MCF 10A (cell line): ENCODE measurements around the gene ZNF488. TPM values are rescaled to one million over a fixed set of nuclear protein-coding genes. Genes with fewer than 3 reads are reported as not detected.

Experiments
- BruUV-seq: library from RNA; stranded (reverse); fragments of 400-500 nt; replicated peaks from 2 replicates; lab custom pipeline; 2021; lab: Mats Ljungman, UMichigan
- CTCF ChIA-PET: fragments of 300-600 bp; sonication (Branson Sonifier 250); formaldehyde crosslinking; extraction: SDS; loops from one replicate; lab custom pipeline; 2021; ENCODE audit warnings: antibody characterized with exemption, inconsistent platforms; lab: Yijun Ruan, JAX
- POLR2A ChIA-PET: fragments of 300-600, 350-650 bp; sonication (Branson Sonifier 250); formaldehyde crosslinking; extraction: SDS; loops from one replicate; lab custom pipeline; 2020; ENCODE audit warnings: antibody characterized with exemption, inconsistent platforms; lab: Yijun Ruan, JAX
- DNase-seq: peaks from one replicate; pipeline ENCODE4 v3.0.0-alpha.2; 2018; ENCODE audit not compliant: unreplicated experiment
- H3K27ac Mint-ChIP-seq: one replicate; pipeline ENCODE4 v1.8.0; 2022; ENCODE audit warnings: mild to moderate bottlenecking, low read depth, mixed read lengths; ENCODE audit not compliant: unreplicated experiment
- H3K27me3 Mint-ChIP-seq: one replicate; pipeline ENCODE4 v1.8.0; 2022; ENCODE audit warnings: mixed read lengths; ENCODE audit not compliant: insufficient read depth, unreplicated experiment
- H3K36me3 Mint-ChIP-seq: one replicate; pipeline ENCODE4 v1.8.0; 2022; ENCODE audit warnings: mild to moderate bottlenecking, moderate library complexity, mixed read lengths; ENCODE audit not compliant: insufficient read depth, unreplicated experiment
- H3K4me1 Mint-ChIP-seq: one replicate; pipeline ENCODE4 v1.8.0; 2022; ENCODE audit warnings: mixed read lengths; ENCODE audit not compliant: insufficient read depth, unreplicated experiment
- H3K4me3 Mint-ChIP-seq: one replicate; pipeline ENCODE4 v1.8.0; 2022; ENCODE audit warnings: mild to moderate bottlenecking, moderate library complexity, mixed read lengths; ENCODE audit not compliant: unreplicated experiment
- H3K9me3 Mint-ChIP-seq: one replicate; pipeline ENCODE4 v1.8.0; 2022; ENCODE audit warnings: mixed read lengths; ENCODE audit not compliant: unreplicated experiment
- CTCF ChIP-seq: fragments of 200-600 bp; IDR thresholded peaks from one replicate; pipeline ENCODE4 v1.8.0; 2022; ENCODE audit warnings: antibody characterized with exemption, mild to moderate bottlenecking; ENCODE audit not compliant: unreplicated experiment
- intact Hi-C: fragments of 100-400 bp; cut with micrococcal nuclease; formaldehyde crosslinking; loops from 2 replicates; pipeline ENCODE4 v1.14.1; 2022
- total RNA-seq: library from RNA; stranded (reverse); gene quantifications from 2 replicates; pipeline ENCODE4 v1.2.3, GENCODE V29; 2022

The ZNF488 gene
- total RNA-seq, 1 experiment from 2014 or later: 0.12 TPM

GRCh38 chr10:47370878-47371277 is 13.2 kb downstream of the ZNF488 start:
- DNase-seq: no peak
- TF ChIP-seq CTCF: no peak
- POLR2A ChIA-PET: interaction anchor here (0.6 to 0.7 kb wide), 2 partner anchors 20 to 24 kb away, joined by 3 to 4 read pairs; no protein-coding TSS in a partner anchor
- Mint-ChIP-seq H3K36me3 (no peaks in the 10 kb centered on the region), H3K27ac (no peak overlapping the region), H3K9me3 (no peaks in the 10 kb centered on the region), H3K4me3 (no peak overlapping the region), H3K4me1 (no peaks in the 10 kb centered on the region), H3K27me3 (peaks cover 4% of the 10 kb centered on the region)
- BruUV-seq: no TSS peak
- CTCF ChIA-PET: interaction anchor here (0.6 to 6.3 kb wide), 3 partner anchors 10 to 336 kb away, joined by 3 to 48 read pairs (median 3); no protein-coding TSS in a partner anchor
- intact Hi-C loops: no loop called here

- no peak for DNase-seq
- no peak overlapping the region for H3K4me3 Mint-ChIP-seq
- intact Hi-C loops: no loop called here
- no TSS peak for BruUV-seq
- no peaks in the 10 kb centered on the region for H3K4me1 Mint-ChIP-seq
- ChIA-PET CTCF (interaction anchor here (0.8 to 6.3 kb wide), 3 partner anchors 9 to 68 kb away, joined by 3 to 48 read pairs (median 3); no protein-coding TSS in a partner anchor), POLR2A (no interaction called here)
- no peaks in the 10 kb centered on the region for H3K9me3 Mint-ChIP-seq
- H3K27ac Mint-ChIP-seq: no peak overlapping the region
- H3K36me3 Mint-ChIP-seq: no peaks in the 10 kb centered on the region
- no peaks in the 10 kb centered on the region for H3K27me3 Mint-ChIP-seq
- TF ChIP-seq CTCF: no peak
Observed at GRCh38 chr10:47370015-47370767, 13.9 kb downstream of the ZNF488 start.

- Mint-ChIP-seq H3K27ac (no peak overlapping the region), H3K9me3 (no peaks in the 10 kb centered on the region), H3K27me3 (no peaks in the 10 kb centered on the region), H3K4me1 (no peaks in the 10 kb centered on the region), H3K36me3 (no peaks in the 10 kb centered on the region), H3K4me3 (no peak overlapping the region)
- no peak for DNase-seq
- POLR2A ChIA-PET: interaction anchor here (0.6 kb wide), 1 partner anchor 205 kb away, joined by 3 read pairs; no protein-coding TSS in a partner anchor
- CTCF ChIA-PET: interaction anchor here (0.8 to 6.3 kb wide), 3 partner anchors 8 to 15 kb away, joined by 3 to 48 read pairs (median 5); no protein-coding TSS in a partner anchor
- TF ChIP-seq CTCF: no peak
- intact Hi-C loops: no loop called here
- BruUV-seq: no TSS peak
Observed at GRCh38 chr10:47369251-47369894, 14.7 kb downstream of the ZNF488 start.
